GM21447 (cell line): Measurements from ENCODE around the gene CFAP91.

Experiments
- ATAC-seq: cut with Tn5 transposase; IDR thresholded peaks from one replicate; pipeline ENCODE4 v1.9.1; 2021; ENCODE audit not compliant: unreplicated experiment

Gene CFAP91

DNA sequence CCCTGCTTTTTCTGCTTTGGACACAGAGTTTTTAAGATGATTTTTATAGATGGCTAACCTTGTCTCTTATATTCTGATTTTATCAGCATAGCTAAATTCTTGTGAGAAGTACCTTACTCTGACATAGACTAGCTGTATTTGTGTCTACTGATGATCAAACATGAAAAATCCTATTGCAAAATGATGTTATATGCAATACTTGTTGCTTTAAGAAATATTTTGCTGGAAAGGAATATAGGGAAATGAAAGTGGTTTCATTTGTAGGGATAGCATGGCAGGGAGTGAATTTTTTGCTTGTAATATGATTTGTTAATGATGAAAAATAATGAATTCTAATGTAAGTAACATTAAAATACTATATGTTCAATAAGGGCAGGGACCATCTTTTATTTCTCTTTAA is 35.9 kb downstream of the CFAP91 start:
- no peak for ATAC-seq

GRCh38 chr3:119741657-119742590 is 39.1 kb downstream of the CFAP91 start:
- ATAC-seq = no peak

- no peak for ATAC-seq
These were observed 41.1 kb downstream of the CFAP91 start for GRCh38 chr3:119743921-119744320.

DNA sequence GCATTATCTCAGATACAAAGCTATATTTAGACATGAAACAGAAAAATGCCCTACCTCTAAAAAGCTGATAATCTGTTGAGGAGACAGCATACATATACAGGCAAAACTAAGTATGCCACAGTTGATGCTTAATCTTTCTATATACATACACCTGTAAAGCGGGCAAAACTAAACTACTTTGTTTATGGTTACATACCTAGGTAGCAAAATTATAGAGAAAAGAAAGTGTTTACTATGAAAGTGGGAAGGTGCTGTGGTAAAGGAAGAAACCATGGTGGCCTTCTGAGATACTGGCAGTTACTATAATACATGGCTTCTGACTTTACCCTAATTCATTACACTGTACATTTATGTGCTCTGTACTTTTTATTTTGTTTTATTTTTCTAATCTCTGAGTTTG is 43.1 kb downstream of the CFAP91 start:
- ATAC-seq = no peak

DNA sequence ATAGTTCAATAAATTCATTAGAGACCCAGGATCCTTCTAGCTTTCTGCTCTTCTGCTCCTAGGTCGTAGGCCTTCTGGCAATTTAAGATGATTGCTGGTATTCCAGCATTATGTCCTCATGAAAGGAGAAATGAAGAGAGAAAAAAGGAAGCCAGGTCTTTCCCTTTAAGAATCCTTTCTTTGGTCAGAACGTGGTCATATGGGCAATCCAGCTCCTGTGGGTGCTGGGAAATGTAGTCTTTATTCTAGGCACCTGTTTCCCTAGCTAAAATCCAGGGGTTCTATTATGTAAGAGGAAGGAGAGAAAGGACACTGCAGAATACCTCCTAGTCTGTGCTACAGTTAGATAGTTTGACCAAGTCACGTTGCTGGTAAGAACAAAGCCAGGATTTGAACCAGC is 43.6 kb downstream of the CFAP91 start:
- ATAC-seq = no peak

DNA sequence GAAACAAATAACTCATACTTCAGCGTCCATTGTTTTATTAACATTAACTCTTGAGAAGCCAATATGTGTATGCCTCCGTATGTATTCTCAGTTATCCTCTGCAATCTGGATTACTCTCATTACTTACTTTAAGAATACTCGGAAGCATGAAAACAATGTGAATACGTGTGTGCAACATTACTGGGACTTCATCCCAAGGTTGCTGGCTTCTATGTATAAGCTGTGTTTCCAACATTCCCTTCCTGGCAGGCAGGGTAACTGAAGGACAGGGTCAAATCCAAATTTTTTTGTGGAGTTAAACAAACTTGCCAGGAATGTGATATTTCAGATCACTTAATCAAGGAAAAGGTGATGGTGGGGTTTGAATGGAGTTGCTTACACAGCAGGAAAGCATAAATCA is 44.5 kb downstream of the CFAP91 start:
- no peak for ATAC-seq

- no peak for ATAC-seq
These were observed 46.2 kb downstream of the CFAP91 start for GRCh38 chr3:119748991-119749390.

GRCh38 chr3:119751423-119751822 is 48.6 kb downstream of the CFAP91 start:
- ATAC-seq = no peak
